K562 (cell line): ENCODE results near the gene ADI1. TPM values are rescaled to one million over a fixed set of nuclear protein-coding genes. Genes with fewer than 3 reads are reported as not detected.

Source experiments
- ATAC-seq: fragments of 200-7000 bp; cut with Tn5 transposase; 3 replicates; pipeline ENCODE4 v1.9.1; 2020; ENCODE audit warnings: moderate library complexity
- BruUV-seq: library from RNA; stranded (reverse); fragments of 400-500 nt; replicated peaks from 2 replicates; lab custom pipeline; 2021; lab: Mats Ljungman, UMichigan
- CTCF ChIA-PET: fragments of 300-600 bp; formaldehyde crosslinking; extraction: SDS; loops from one replicate; lab custom pipeline; 2021; ENCODE audit warnings: low intra/inter-chr PET ratio; lab: Yijun Ruan, JAX
- POLR2A ChIA-PET: fragments of 300-600, 350-650 bp; sonication (Branson Sonifier 250); formaldehyde crosslinking; extraction: SDS; loops from one replicate; lab custom pipeline; 2021; ENCODE audit warnings: antibody characterized with exemption, inconsistent platforms; lab: Yijun Ruan, JAX
- DNase-seq, 4 experiments: peaks; one replicate each; pipeline versions ENCODE4 v3.0.0 to v3.0.0-alpha.2; 2011 to 2018; ENCODE audit warnings: low spot score in 3 of 4, mixed read lengths in 3 of 4; ENCODE audit errors: extremely low read depth in 1 of 4
- FAIRE-seq: peaks from 2 replicates; lab custom pipeline; 2011; peaks lifted over from hg19 to GRCh38; lab: Jason Lieb, UNC
- H2AFZ ChIP-seq: 2 replicates; pipeline ENCODE4 v1.6.0; 2011; ENCODE audit warnings: low read depth, low read length, control low read depth, inconsistent platforms
- H3K27ac ChIP-seq: fragments of 200-600 bp; 3 replicates; pipeline ENCODE4 v1.8.0; 2011; ENCODE audit warnings: low read depth, mild to moderate bottlenecking, control low read depth, inconsistent platforms, low read length, moderate library complexity, mixed read lengths; ENCODE audit errors: extremely low read depth
- H3K27me3 ChIP-seq, 2 experiments: fragments of 300-600 bp in 1 of 2; 2 replicates in 1 of 2; 3 replicates in 1 of 2; pipeline versions ENCODE4 v1.6.0 to v1.8.0; 2011; ENCODE audit warnings: inconsistent platforms in 2 of 2, low read length in 2 of 2, mild to moderate bottlenecking in 1 of 2, mixed read lengths in 1 of 2, moderate library complexity in 1 of 2; ENCODE audit not compliant: control insufficient read depth in 2 of 2, insufficient read depth in 2 of 2
- H3K36me3 ChIP-seq: fragments of 300-600 bp; 3 replicates; pipeline ENCODE4 v1.8.0; 2011; ENCODE audit warnings: mild to moderate bottlenecking, low read length, inconsistent platforms; ENCODE audit not compliant: control insufficient read depth, insufficient read depth
- H3K4me1 ChIP-seq, 2 experiments: fragments of 200-600 bp in 1 of 2; replicated peaks in 1 of 2; 2 replicates in 1 of 2; 3 replicates in 1 of 2; pipeline versions ENCODE4 v1.5.1 to v1.8.0; 2011; ENCODE audit warnings: inconsistent platforms in 2 of 2, low read length in 2 of 2, mild to moderate bottlenecking in 1 of 2, mixed read lengths in 1 of 2, moderate library complexity in 1 of 2; ENCODE audit not compliant: control insufficient read depth in 2 of 2, insufficient read depth in 2 of 2
- H3K4me2 ChIP-seq: 2 replicates; pipeline ENCODE4 v1.6.1; 2011; ENCODE audit warnings: low read length, control low read depth, inconsistent platforms, mixed read lengths; ENCODE audit not compliant: insufficient read depth
- H3K4me3 ChIP-seq: fragments of 200-600 bp; sonication (generic), shearing (Covaris generic); 2 replicates; pipeline ENCODE4 v1.5.1; 2016; ENCODE audit warnings: control low read depth, inconsistent platforms
- H3K79me2 ChIP-seq: fragments of 200-600 bp; 3 replicates; pipeline ENCODE4 v1.8.0; 2011; ENCODE audit warnings: low read length, inconsistent platforms; ENCODE audit not compliant: control insufficient read depth, insufficient read depth
- H3K9ac ChIP-seq, 2 experiments: 2 replicates each; pipeline versions ENCODE4 v1.6.0 to v1.6.1; 2011; ENCODE audit warnings: low read depth in 2 of 2, low read length in 2 of 2, control low read depth in 1 of 2, inconsistent platforms in 1 of 2, mild to moderate bottlenecking in 1 of 2, mixed read lengths in 1 of 2; ENCODE audit not compliant: insufficient read depth in 1 of 2
- H3K9me1 ChIP-seq: one replicate; pipeline ENCODE4 v1.6.0; 2011; ENCODE audit warnings: inconsistent platforms, mild to moderate bottlenecking, low read length, moderate library complexity; ENCODE audit not compliant: control insufficient read depth, insufficient read depth
- H3K9me3 ChIP-seq: replicated peaks from 2 replicates; pipeline ENCODE4 v1.5.1; 2011; ENCODE audit warnings: low read depth, low read length, inconsistent platforms; ENCODE audit not compliant: control insufficient read depth, insufficient read depth
- H4K20me1 ChIP-seq: replicated peaks from 2 replicates; pipeline ENCODE4 v1.6.1; 2011; ENCODE audit warnings: low read length, inconsistent platforms, mixed read lengths; ENCODE audit not compliant: control insufficient read depth, insufficient read depth
- ATF4 ChIP-seq: fragments of 450-650 bp; formaldehyde crosslinking; IDR thresholded peaks from 2 replicates; pipeline ENCODE4 v1.4.0; 2022; ENCODE audit warnings: mild to moderate bottlenecking, moderate library complexity
- CHD1 ChIP-seq: fragments of 200-600 bp; sonication (generic); IDR thresholded peaks from one replicate; pipeline ENCODE4 v1.6.1; 2012; ENCODE audit warnings: mild to moderate bottlenecking, moderate library complexity, low read length, inconsistent platforms
- ILK ChIP-seq: fragments of 450-650 bp; IDR thresholded peaks from 2 replicates; pipeline ENCODE4 v1.6.1; 2016; ENCODE audit warnings: missing genetic modification characterization, low read depth, mild to moderate bottlenecking, missing compliant biosample characterization, moderate library complexity, borderline replicate concordance
- SIN3B ChIP-seq: fragments of 450-650 bp; IDR thresholded peaks from 2 replicates; pipeline ENCODE4 v1.6.1; 2017; ENCODE audit warnings: low read depth, mild to moderate bottlenecking, moderate library complexity
- WGBS: fragments of 100-300 bp; shearing (Covaris generic); methylation state at CpG from one replicate; pipeline ENCODE4 v1.1.6; 2016; ENCODE audit warnings: low coverage, mixed read lengths; ENCODE audit not compliant: insufficient coverage; ENCODE audit errors: missing lambda C conversion rate; 5-methylcytosine and 5-hydroxymethylcytosine counted together
- in situ Hi-C: fragments of 300-500 bp; cut with MboI; formaldehyde crosslinking; loops from 4 replicates; pipeline ENCODE4 v1.15.0; 2018; ENCODE audit warnings: inconsistent platforms, mixed read lengths
- intact Hi-C: fragments of 100-400 bp; cut with micrococcal nuclease; formaldehyde crosslinking; loops from 2 replicates; pipeline ENCODE4 v1.14.2; 2022
- polyA plus RNA-seq, 8 experiments: library from polyadenylated mRNA; depleted of rRNA in 4 of 8; stranded (reverse) in 5 of 8; unstranded in 3 of 8; fragments of >200 nt; fragmentation: Nextera tagmentation in 2 of 8; fragmentation: Illumina TruSeq in 1 of 8; extraction: Ambion mirVana in 2 of 8; extraction: Trizol in 1 of 8; gene quantifications; 2 replicates each; pipeline versions ENCODE4 v1.2.1 to v1.2.3, GENCODE V29; 2011 to 2014; ENCODE audit warnings: inconsistent platforms in 1 of 8, missing spikeins in 1 of 8
- total RNA-seq, 7 experiments: library from RNA; depleted of rRNA in 6 of 7; stranded (reverse); fragments of >200 nt in 6 of 7; fragmentation: Illumina TruSeq in 2 of 7; extraction: Trizol in 2 of 7; gene quantifications; 2 replicates each; pipeline versions ENCODE4 v1.2.1 to v1.2.3, GENCODE V29; 2011 to 2021; ENCODE audit warnings: low replicate concordance in 1 of 7
- TF ChIP-seq, protein P1 (sequence below), 2 experiments: fragments of 250-450 bp in 1 of 2; fragments of 450-650 bp in 1 of 2; sonication (Bioruptor Pico) in 1 of 2; IDR thresholded peaks; 2 replicates each; pipeline versions ENCODE4 v1.6.1 to v1.8.0; 2016 to 2021; ENCODE audit warnings: mild to moderate bottlenecking in 2 of 2, moderate library complexity in 2 of 2, missing compliant biosample characterization in 1 of 2, missing genetic modification characterization in 1 of 2

The ADI1 gene
- total and polyA plus RNA-seq, 9 of the 15 experiments (the other 6 are each of a cell fraction or from before 2014, with no cell fraction given), result 6.1 to 51.0 (median 27.1) TPM

DNA sequence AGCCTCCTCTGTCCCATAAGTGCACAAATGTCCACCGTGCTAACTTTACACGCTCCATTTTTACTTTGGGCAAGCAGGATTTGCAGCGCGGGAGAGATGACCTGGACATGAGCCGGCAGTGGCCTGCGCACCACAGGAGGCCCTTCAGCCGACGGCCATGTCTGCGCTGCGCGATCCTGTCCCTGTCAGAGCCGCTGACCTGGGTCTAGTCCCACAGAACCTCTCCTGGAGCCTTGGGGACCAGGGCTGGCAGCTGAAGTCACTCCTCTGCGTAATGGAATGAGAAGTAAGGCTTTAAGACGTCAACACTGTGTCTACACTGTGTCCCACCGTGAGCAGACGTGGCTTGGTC is 29.6 kb downstream of the ADI1 start:
- no peak overlapping the region for H3K4me3 ChIP-seq

More for the DNA sequence above, 29.6 kb downstream of the ADI1 start:
- no peak overlapping the region for H3K4me2 ChIP-seq
- H3K9me3 ChIP-seq, result peaks cover 1% of the 10 kb centered on the region
- H3K27ac ChIP-seq, result no peak overlapping the region
- H4K20me1 ChIP-seq, result no peaks in the 10 kb centered on the region
- in situ Hi-C loops (loop anchor here (10.0 kb wide), 1 partner anchor 165 kb away; the partner anchor contains the start of gene ALLC), intact Hi-C loops (no loop called here)
- ChIA-PET POLR2A (no interaction called here), CTCF (interaction anchor here (0.6 kb wide), 1 partner anchor 30 kb away, joined by 3 read pairs; the partner anchor contains the start of gene ADI1)
- peaks cover 12 to 43% of the 10 kb centered on the region in 2 experiments; a peak in 4 of 5 replicates for H3K4me1 ChIP-seq
- FAIRE-seq (no peak), ATAC-seq (no peak), DNase-seq (no peak)
- no peaks in the 10 kb centered on the region for H3K79me2 ChIP-seq
- TF ChIP-seq CHD1, result no peak
- no peak for TF ChIP-seq ATF4
- no peak for TF ChIP-seq SIN3B
- TF ChIP-seq, protein P1, sequence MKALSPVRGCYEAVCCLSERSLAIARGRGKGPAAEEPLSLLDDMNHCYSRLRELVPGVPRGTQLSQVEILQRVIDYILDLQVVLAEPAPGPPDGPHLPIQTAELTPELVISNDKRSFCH (CRISPR knock-in tag; IDR thresholded peaks at IDR 0.05), result no peak
- TF ChIP-seq, protein P1 (tag; IDR thresholded peaks at IDR 0.05), result no peak
- TF ChIP-seq ILK, result no peak
- H3K9me1 ChIP-seq, result no peaks in the 10 kb centered on the region
- no peaks in the 10 kb centered on the region for H3K27me3 ChIP-seq
- no peak overlapping the region for H2AFZ ChIP-seq
- no TSS peak for BruUV-seq
- WGBS, result 71% methylated on average over 12 of the region's 16 CpGs
- H3K9ac ChIP-seq, result peak overlapping the region in 1 of 2 experiments; percentile 4; a peak in 2 of 4 replicates
- no peaks in the 10 kb centered on the region; the same call in 2 of the 3 replicates for H3K36me3 ChIP-seq
